Muscle of arm (tissue), 12 donors: ENCODE results near the gene ZDHHC11. TPM values are rescaled to one million over a fixed set of nuclear protein-coding genes. Genes with fewer than 3 reads are reported as not detected.
"Not testable (repeated sequence)": the region's sequence is repeated elsewhere in the genome, so short reads cannot be mapped to it uniquely, and the experiment has no call there.

Source experiments
- DNase-seq: peaks from one replicate; pipeline ENCODE4 v3.0.0-alpha.2; 2013
- polyA plus RNA-seq, 12 donors: library from polyadenylated mRNA; unstranded; fragments of 120-200 nt; gene quantifications; one replicate each; pipeline ENCODE4 v1.2.1, GENCODE V29; 2013; ENCODE audit not compliant: insufficient read length in 12 of 12

The ZDHHC11 gene
- polyA plus RNA-seq, 12 donors: 4.7 to 25.3 (median 9.1) TPM; not detected in 1

DNA sequence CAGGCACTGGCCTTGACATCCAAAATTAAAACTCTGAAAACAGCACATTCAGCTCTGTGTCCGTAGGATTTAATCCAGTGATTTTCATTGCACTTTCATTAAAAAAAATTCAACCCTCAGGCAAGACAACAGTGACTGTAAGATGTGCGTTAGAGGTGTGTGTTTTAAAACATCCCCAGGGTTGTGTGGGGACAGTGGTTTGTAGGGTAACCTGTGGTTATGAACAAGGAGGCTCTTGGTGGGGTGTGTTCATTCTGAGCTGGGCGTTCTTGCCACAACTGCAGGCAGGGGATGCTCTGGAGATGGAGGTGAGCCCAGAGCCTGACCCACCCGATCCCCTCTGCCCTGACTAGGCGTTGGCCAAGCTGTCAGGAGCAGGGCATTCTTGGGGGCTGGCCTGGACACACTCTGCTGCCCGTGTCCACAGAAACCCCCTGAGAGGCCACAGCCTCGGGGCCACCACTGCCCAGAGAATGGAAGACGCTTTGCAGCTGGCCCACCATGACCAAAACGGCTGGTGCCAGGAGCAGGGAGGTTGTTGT, 103.4 kb downstream of the ZDHHC11 start:
- DNase-seq: not testable (repeated sequence)

DNA sequence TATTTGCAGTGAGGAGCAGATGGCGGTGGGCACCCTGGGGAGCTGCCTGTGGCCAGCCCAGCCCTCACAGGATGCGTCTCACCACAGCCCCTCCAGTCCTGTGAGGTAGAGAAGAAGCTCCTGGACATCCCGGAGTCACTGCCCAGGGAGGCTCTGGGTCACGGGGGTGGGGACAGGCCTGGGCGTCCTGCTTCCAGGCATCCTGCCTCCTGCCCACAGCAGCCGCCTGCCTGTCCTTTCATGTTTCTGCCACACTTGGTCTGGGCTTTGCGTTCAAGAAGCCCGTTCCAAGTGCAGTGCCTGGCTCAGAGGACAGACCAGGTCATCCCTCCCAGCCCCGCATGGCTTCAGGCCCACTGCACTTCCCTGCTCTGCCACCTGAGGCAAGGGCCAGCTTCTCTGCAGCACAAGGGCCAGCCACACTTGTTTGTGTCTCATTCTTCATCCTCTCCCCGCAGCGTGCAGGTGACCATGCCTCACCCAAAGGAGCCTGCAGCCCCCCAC, 104.5 kb downstream of the ZDHHC11 start:
- no peak for DNase-seq

Other genes with a start within 250 kb of the ZDHHC11 start
- 1 to 10 TPM in 10 of 12 donors, not detected in 2; 3.1 to 7.5 (median 4.2) TPM for gene CEP72, start 238.6 kb downstream of the ZDHHC11 start, polyA plus RNA-seq
- 10 to 100 TPM in 3 of 12 donors, 1 to 10 TPM in 8, not detected in 1; 3.6 to 12.3 (median 7.8) TPM for gene TPPP, start 157.6 kb downstream of the ZDHHC11 start, polyA plus RNA-seq
- gene ZDHHC11B, start 66.3 kb downstream of the ZDHHC11 start, polyA plus RNA-seq: 10 to 100 TPM in 5 of 12 donors, 1 to 10 TPM in 6, not detected in 1; 5.3 to 34.3 (median 9.0) TPM
- 10 to 100 TPM in 11 of 12 donors, not detected in 1; 23.3 to 35.4 (median 27.5) TPM for gene BRD9, start 41.8 kb upstream of the ZDHHC11 start, polyA plus RNA-seq
- gene TRIP13, start 41.9 kb upstream of the ZDHHC11 start, polyA plus RNA-seq: 10 to 100 TPM in 5 of 12 donors, 1 to 10 TPM in 6, not detected in 1; 6.0 to 19.7 (median 9.8) TPM
- 10 to 100 TPM in 1 of 12 donors, 1 to 10 TPM in 9, under 1 TPM in 1, not detected in 1; 0.96 to 32.3 (median 1.7) TPM for gene NKD2, start 157.8 kb upstream of the ZDHHC11 start, polyA plus RNA-seq